Prostate gland (tissue), 2 donors: ENCODE data around the gene BCL6. TPM values are rescaled to one million over a fixed set of nuclear protein-coding genes. Genes with fewer than 3 reads are reported as not detected.

Experiments used
- DNase-seq: peaks from one replicate; pipeline ENCODE4 v3.0.0-alpha.2; 2019; ENCODE audit warnings: low spot score
- H3K27ac ChIP-seq, 2 donors: fragments of 200-600 bp; sonication (generic); 2 replicates each; pipeline ENCODE4 v1.5.1; 2017 to 2019
- H3K27me3 ChIP-seq: fragments of 200-600 bp; sonication (generic); replicated peaks from 2 replicates; pipeline ENCODE4 v1.5.1; 2019; ENCODE audit not compliant: insufficient read depth
- H3K36me3 ChIP-seq, 2 donors: fragments of 200-600 bp; sonication (generic); 1 replicate in 1 of 2; 2 replicates in 1 of 2; pipeline versions ENCODE4 v1.5.1 to v1.8.1; 2017 to 2019
- H3K4me1 ChIP-seq: fragments of 200-600 bp; sonication (generic); replicated peaks from 2 replicates; pipeline ENCODE4 v1.5.1; 2019
- H3K4me3 ChIP-seq, 2 donors: fragments of 200-600 bp; sonication (generic); 2 replicates each; pipeline ENCODE4 v1.5.1; 2017 to 2019
- H3K9me3 ChIP-seq: fragments of 200-600 bp; sonication (generic); 2 replicates; pipeline ENCODE4 v1.5.1; 2017
- CTCF ChIP-seq, 4 experiments: fragments of 200-600 bp in 2 of 4; fragments of 450-650 bp in 2 of 4; sonication (generic) in 2 of 4; IDR thresholded peaks; 1 replicate in 3 of 4; 2 replicates in 1 of 4; pipeline ENCODE4 v1.5.1; 2016 to 2019; ENCODE audit warnings: antibody characterized with exemption in 4 of 4, mild to moderate bottlenecking in 2 of 4, moderate library complexity in 2 of 4
- POLR2A ChIP-seq: fragments of 450-650 bp; IDR thresholded peaks from one replicate; pipeline ENCODE4 v1.6.1; 2016; ENCODE audit warnings: antibody characterized with exemption, mild to moderate bottlenecking
- POLR2AphosphoS5 ChIP-seq: sonication (generic); formaldehyde crosslinking; IDR thresholded peaks from one replicate; pipeline ENCODE4 v1.6.1; 2017; ENCODE audit warnings: antibody characterized with exemption
- WGBS: methylation state at CpG from one replicate; pipeline ENCODE4 v1.1.5; 2018; 5-methylcytosine and 5-hydroxymethylcytosine counted together
- intact Hi-C: fragments of 100-400 bp; cut with DNase I; formaldehyde crosslinking; loops from one replicate; pipeline ENCODE4 v1.14.2; 2022
- total RNA-seq, 2 donors: library from RNA; depleted of rRNA; stranded (reverse); fragments of >200 nt; gene quantifications; one replicate each; pipeline ENCODE4 v1.1.0, GENCODE V29; 2016

Gene BCL6
- total RNA-seq, 2 donors from 2014 or later = 50.1 to 105 TPM

GRCh38 chr3:187713504-187713903 lies 31.8 kb downstream of the BCL6 start:
- H3K4me3 ChIP-seq = no peak overlapping the region
- no peaks in the 10 kb centered on the region for H3K4me1 ChIP-seq
- intact Hi-C loops = no loop called here
- no peak for DNase-seq
- H3K36me3 ChIP-seq = no peaks in the 10 kb centered on the region
- H3K9me3 ChIP-seq = no peaks in the 10 kb centered on the region
- TF ChIP-seq CTCF (IDR thresholded peaks at IDR 0.05) (no peak), POLR2A (no peak), POLR2AphosphoS5 (no peak)
- no peak overlapping the region for H3K27ac ChIP-seq
- H3K27me3 ChIP-seq = no peaks in the 10 kb centered on the region
- 78% methylated on average over 2 of the region's 2 CpGs for WGBS

GRCh38 chr3:187709155-187709554 lies 36.1 kb downstream of the BCL6 start:
- WGBS = 81% methylated on average over 4 of the region's 4 CpGs
- Histone ChIP-seq H3K27me3 (no peaks in the 10 kb centered on the region), H3K4me1 (no peaks in the 10 kb centered on the region), H3K9me3 (no peaks in the 10 kb centered on the region), H3K27ac (no peak overlapping the region), H3K4me3 (no peak overlapping the region), H3K36me3 (no peaks in the 10 kb centered on the region)
- intact Hi-C loops = no loop called here
- TF ChIP-seq POLR2A = no peak
- no peak for DNase-seq

- H3K4me3 ChIP-seq = no peak overlapping the region
- intact Hi-C loops = no loop called here
- no peaks in the 10 kb centered on the region for H3K27me3 ChIP-seq
- H3K36me3 ChIP-seq = no peaks in the 10 kb centered on the region
- H3K9me3 ChIP-seq = no peaks in the 10 kb centered on the region
- no peaks in the 10 kb centered on the region for H3K4me1 ChIP-seq
- no peak for DNase-seq
- no peak overlapping the region for H3K27ac ChIP-seq
- TF ChIP-seq CTCF (IDR thresholded peaks at IDR 0.05) (no peak), POLR2AphosphoS5 (no peak), POLR2A (no peak)
Observed at GRCh38 chr3:187708696-187709095, 36.6 kb downstream of the BCL6 start.

GRCh38 chr3:187706971-187707370 lies 38.3 kb downstream of the BCL6 start:
- no peaks in the 10 kb centered on the region for H3K4me1 ChIP-seq
- no peak for DNase-seq
- no peak overlapping the region for H3K27ac ChIP-seq
- TF ChIP-seq POLR2AphosphoS5 (no peak), CTCF (IDR thresholded peaks at IDR 0.05) (no peak), POLR2A (no peak)
- H3K36me3 ChIP-seq = no peaks in the 10 kb centered on the region
- 86% methylated on average over 2 of the region's 2 CpGs for WGBS
- intact Hi-C loops = no loop called here
- no peaks in the 10 kb centered on the region for H3K9me3 ChIP-seq
- no peak overlapping the region for H3K4me3 ChIP-seq
- H3K27me3 ChIP-seq = no peaks in the 10 kb centered on the region

- H3K9me3 ChIP-seq = no peaks in the 10 kb centered on the region
- no peak overlapping the region for H3K27ac ChIP-seq
- DNase-seq = no peak
- no peak overlapping the region for H3K4me3 ChIP-seq
- no peaks in the 10 kb centered on the region for H3K36me3 ChIP-seq
- H3K4me1 ChIP-seq = no peaks in the 10 kb centered on the region
- no peaks in the 10 kb centered on the region for H3K27me3 ChIP-seq
- intact Hi-C loops = no loop called here
- TF ChIP-seq POLR2AphosphoS5 (no peak), CTCF (IDR thresholded peaks at IDR 0.05) (no peak), POLR2A (no peak)
Observed at GRCh38 chr3:187705164-187705563, 40.1 kb downstream of the BCL6 start.
